HG02981 (cell line): ENCODE results near the gene PNPLA5.

ENCODE experiments used
- ATAC-seq: cut with Tn5 transposase; IDR thresholded peaks from one replicate; pipeline ENCODE4 v1.9.1; 2021; ENCODE audit warnings: mild to moderate bottlenecking, moderate library complexity; ENCODE audit not compliant: unreplicated experiment

PNPLA5 gene

DNA sequence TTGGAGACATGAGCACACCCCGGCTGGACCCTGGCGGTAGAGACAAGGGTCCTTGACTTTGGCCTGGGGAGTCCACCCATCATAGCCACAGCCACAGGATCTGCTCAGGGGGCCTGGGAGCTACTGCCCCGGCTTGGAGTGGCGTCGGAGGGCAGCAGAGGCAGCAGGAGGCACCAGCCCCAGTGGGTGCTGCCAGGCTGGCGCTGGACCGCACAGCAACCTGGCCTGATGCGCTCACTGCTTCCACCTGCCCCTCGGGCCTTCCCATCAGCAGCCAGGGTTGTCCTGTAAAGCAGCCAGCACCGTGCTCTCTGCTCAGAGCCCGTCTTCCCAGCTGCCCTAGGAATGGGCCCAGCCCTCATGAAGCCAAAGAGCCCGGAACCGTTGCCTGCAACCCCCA, 51.4 kb downstream of the PNPLA5 start:
- no peak for ATAC-seq

DNA sequence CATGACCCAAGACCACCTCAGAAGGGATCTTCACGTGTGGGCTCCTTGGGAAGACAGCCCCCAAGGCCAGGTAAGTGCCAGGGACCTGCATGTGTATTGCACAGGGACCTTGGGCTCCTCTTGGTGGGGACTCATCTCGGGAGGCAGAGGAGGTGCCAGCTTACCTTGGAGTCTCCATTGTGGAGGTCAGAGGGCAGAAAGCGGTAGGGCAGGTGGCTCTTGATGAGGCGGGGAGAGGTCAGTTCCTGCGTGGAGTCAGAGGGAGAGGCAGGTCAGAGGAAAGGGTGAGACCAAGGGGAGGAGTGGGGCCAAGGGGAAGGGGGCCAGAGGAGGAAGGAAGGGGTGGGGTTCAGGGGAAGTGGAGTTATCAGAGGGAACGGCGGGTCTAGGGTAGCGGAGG, 52.0 kb downstream of the PNPLA5 start:
- no peak for ATAC-seq

DNA sequence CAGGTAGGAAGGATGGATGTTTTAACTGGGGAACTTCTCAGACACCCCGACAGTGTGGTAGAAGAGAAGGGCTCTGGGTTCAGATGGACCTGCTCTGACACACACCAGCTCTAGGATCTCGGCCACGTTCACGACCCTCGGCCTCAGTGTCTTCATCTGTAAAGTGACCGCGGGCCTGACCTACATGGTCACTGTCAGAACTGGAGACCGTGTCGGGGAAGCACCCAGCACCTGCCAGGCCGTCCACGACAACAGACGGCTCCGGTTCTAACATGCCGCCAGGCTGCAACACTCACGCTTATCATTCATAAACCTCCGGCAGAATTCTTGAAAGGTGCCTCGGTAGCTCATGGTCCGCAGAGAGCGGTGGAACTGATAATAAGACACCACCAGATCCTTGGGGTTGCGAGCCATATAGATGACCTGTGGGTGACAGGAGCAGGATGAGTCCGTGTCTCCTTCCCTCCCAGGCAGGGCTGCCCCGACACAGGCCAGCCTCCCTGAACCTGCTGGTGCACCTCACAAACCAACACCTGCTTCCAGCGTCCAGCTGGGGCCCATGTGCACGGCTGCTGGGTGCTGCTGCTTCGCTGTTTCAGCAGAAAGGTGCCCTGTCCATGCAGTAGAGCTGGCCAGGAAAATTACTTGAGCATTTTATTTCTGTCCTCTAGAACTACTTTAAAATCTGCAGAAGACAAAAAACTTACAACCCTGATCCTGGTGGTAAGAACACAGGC, 53.1 kb downstream of the PNPLA5 start:
- no peak for ATAC-seq

DNA sequence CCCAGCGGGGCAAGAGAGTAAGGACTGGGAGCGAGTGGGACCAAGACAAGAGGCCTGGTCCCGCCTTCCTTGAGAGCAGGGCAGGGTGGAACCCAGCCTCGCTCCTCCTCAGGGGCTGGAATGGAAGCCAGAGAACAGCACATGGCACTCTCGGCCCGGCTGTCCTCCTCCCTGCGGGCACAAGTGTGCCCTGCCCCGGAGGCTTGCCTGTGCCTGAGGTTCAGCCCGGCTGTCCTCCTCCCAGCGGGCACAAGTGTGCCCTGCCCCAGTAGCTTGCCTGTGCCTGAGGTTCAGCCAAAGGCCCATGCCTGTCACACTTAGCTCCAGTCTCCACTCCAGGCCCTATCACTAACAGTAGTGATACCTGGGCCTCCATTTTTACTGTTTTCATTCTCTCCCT, 53.7 kb downstream of the PNPLA5 start:
- no peak for ATAC-seq

DNA sequence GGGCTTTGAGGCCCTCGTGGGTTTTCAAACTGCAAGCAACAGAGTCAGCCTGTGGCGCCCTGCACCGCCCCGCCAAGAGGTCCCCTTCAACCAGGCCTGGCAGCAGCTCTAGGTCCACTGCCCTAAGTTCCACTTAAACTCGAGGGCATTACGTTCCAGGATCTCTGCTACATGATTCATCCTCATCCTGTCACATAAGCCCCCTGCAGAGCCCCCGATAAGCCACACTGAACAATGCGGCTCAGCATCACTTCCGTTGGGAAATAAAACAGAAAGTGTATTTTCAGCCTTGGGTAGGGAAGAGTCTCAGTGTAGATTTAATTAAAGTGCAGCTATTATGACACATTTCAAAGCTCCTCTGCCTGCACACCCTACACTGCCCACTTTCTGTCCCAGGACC, 54.1 kb downstream of the PNPLA5 start:
- no peak for ATAC-seq

GRCh38 chr22:43835736-43836135, 56.1 kb downstream of the PNPLA5 start:
- no peak for ATAC-seq

- ATAC-seq: no peak
Observed at GRCh38 chr22:43835166-43835565, 56.6 kb downstream of the PNPLA5 start.

DNA sequence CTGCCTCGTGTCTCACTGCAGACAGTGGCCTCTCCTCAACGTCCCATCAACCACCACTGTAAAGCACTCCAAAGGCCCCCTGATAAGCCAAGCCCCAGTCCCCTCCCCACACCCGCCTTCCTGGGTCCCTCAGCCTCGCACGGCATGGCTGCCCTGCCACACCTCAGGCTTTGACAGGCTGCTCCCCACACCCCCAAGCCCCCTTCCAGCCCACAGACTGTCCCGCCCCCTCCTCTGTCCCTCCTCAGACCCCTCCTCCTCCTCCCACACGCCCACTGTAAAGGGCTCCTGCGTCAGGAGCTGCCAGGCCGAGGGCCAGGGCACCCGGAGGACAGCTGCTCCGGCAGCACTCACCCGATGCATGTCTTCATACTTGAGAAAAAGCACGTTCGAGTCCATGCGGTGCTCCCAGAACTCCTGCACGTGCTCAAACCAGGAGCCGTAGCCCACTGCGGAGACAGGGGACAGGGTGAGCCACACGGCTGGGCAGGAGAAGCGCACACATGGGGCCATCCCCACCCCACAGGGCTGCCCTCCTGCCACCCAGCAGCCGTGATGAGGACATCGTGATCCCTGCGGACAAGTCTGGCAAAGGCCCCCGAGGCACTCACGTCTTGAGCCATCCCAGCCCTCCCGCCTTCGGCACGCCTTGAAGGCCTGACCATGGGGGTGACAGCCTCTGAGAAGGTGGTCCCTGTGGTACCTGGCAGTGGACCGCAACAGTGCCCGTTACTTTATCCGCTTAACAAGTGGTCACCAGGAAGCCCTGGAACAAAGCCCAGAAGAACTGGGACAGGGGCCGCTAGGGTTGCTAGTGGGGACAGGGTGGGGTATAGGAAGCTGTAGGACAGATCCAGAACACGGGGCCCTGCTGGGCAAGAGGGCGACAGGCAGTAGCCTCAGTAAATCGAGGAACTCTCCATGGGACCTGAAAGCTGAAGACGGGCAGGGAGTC, 58.2 kb downstream of the PNPLA5 start:
- ATAC-seq: no peak

- ATAC-seq: no peak
Observed at GRCh38 chr22:43832393-43833265, 59.2 kb downstream of the PNPLA5 start.

- ATAC-seq: no peak
Observed at GRCh38 chr22:43831561-43832392, 60.0 kb downstream of the PNPLA5 start.

- ATAC-seq: no peak
Observed at GRCh38 chr22:43830931-43831560, 60.8 kb downstream of the PNPLA5 start.

GRCh38 chr22:43829904-43830851, 61.6 kb downstream of the PNPLA5 start:
- no peak for ATAC-seq
